GM21526 (cell line): ENCODE results near the gene PACSIN3.

Experiments used
- ATAC-seq: cut with Tn5 transposase; IDR thresholded peaks from one replicate; pipeline ENCODE4 v1.9.1; 2021; ENCODE audit warnings: moderate library complexity; ENCODE audit not compliant: unreplicated experiment, low FRiP score

PACSIN3 gene

DNA sequence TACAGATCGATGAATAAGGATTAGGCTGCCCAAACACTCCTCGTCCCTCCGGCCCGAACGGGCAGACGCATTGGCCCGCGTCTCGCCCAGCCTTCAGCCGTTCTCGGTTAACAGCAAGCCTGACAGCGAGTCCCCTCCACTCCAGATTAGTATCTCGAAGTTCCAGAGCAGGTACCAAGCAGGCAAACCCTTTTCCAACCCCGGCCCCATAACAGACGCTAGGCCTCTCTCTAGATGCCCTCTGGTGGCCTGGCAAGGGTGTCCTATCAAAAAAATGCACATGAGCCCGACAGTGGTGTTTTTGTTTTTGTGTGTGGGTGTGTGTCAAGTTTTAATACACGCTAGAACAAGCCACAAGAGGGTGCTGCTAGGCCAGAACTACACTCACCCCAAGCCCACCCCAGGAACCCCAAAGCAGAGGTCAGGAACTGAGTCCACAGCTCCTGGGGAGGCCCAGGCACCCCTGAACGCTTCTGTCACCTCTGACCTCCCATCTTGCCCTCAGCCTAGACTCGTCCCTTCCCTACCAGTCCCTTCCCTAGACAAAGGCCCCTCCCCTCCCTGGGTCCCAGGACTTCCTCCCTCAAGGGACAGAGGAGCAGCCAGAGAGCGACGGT lies 8.9 kb downstream of the PACSIN3 start:
- peak; percentile 41 for ATAC-seq

DNA sequence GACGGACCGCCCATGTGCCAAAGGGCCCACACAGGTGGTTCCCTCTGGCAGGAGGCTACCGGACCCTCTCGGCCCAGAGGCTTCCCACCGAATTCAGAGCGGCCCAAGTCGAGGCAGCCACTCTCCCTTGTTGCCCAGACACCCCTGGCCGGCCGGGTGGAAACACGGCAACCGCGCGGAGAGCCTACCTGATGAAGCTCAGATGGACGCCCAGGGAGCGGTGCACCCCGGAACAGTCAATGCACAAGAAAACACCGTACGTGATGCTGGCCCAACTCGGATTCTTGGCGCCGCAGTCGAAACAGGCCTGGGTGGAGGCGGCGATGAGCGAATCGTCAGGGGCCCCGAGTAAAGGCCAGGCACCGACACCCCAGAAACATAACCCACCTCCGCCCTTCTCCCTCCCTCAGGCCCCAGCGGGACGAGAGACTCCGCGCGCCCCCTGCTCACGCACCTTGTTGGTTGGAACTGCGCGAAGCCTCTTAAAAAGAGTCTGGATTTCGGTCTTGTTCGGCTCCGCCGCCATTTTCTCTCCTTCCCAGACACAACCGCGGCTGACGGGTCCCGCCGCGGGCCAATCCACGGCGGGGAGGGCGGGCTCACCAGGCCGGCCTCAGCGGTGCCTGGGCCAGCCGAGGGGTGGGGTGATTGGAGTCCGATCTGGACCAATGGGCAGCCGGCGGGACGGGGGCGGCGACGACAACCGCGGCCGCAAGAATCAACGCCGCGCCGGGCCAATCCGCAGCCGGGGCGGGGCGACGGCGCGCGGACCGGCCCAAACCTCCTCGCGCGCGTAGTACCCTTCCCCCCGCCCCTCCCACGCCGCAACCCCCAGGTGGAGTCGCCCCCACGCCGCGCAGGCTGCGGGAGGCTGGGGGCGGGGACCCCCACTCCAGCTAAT lies 9.7 kb downstream of the PACSIN3 start, which contains the start of gene ARFGAP2:
Gene ARFGAP2, minus strand, starts transcription at position 552 of the 901 bp plus-strand sequence. Its CDS starts 26 bp downstream, at position 526.
- ATAC-seq, result peak; percentile 83

DNA sequence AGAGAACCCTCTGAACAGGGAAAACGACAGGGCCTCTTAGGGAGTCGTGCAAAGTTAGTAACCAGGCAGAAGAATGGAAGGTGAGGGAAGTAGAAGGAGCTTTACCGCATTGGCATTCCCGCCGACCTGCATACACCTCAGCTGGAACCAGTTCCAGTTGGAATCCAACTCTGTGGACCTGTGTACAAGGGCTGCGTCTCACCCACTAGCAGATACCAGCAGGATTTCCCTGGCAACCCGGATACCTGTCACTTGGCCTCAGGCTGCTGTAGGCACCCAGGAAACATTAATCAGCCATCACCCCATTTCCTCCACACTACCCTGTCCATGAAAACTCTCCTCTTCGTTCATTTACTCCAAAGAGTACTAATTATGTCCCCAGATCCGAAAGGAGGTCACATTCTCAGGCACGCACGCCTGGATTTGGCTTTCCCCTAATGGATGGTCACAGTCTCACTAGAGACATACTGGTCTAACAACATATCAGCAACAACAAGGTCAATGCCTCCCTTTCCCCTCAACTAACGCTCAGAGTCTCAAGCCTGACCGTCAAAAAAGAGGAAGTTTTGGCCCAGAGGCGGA lies 10.4 kb downstream of the PACSIN3 start:
- peak; percentile 11 for ATAC-seq

DNA sequence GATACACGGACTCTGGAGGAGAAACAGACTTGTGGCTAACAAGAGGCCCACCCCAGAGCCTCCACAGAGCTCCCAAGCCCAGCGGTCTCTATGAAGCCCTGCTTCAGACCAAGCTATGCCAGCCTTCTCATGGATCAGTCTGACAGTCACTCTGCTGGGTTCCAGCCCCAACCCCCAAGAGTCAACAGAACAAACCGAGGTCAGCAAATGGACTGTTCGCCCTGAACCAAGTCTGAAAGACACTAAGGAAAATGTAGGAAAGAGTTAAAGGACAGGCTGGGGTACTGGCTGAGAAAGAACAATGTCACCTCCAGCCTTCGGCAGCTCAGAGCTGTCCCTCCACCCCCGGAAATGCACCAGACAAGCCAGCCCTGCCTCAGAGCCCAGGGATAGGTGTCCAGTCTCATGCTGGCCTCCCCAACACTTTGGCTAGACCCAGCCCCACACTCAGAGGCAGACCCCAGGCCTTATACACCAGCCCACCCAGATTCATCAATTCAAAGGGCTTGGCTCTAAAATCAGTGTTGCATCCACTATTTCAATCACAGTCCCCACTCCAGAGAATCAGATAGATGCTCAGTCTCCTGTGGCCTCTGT lies 13.4 kb downstream of the PACSIN3 start:
- ATAC-seq, result no peak

DNA sequence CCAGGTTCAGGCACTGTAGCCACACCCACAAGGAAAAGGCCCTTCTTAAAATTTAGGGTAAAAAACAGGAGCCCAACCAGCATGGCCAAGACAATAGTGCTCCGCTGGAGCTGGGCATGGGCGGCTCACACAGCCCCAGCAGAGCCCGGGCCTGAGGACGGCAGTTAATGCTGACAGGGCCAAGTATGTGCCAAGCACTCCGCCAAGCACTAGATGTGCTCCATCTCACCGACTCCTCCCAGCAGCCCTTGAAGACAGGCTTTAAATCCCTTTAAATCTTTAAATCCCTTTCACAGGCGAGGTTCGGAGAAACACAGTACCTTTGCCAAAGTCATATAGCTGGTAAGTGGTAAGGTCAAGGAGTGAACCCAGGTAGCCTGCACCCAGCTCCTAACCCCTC lies 14.4 kb downstream of the PACSIN3 start:
- ATAC-seq, result no peak

DNA sequence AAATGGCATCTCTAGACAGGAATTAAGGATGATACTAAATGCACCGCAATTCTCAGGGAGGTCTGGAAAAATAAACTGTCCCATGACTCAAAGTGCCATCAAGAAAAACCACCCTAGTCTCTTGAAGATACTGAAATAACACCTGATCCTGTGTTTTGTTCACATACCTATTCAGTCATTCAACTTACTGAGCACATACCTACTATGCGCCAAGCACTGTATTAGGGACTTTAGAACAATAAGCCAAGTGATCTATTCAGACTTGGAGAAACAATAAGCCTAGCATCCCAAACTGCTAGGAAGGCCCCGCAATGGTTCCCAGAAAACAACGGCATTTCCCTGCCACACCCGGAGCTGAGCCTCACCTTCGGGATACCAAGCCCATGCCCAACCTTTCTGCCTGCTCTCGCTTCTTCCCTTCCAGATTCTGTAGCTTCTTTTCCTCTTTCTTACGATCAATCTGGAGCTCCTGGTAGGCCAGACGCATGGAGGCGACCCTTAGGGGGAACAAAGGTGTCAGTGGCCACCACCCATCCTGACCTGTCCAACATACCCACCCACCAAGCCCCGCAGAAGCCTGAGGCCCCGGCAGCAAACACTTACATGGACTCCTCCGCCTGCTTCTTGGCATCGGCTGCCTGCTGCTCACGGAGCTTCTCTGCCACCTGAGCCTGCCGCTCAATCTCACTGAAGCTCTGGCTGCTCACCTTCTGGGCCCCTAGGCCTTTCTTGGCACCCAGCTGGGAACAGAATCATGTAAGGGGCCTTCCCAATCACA lies 15.0 kb downstream of the PACSIN3 start:
- ATAC-seq, result no peak

DNA sequence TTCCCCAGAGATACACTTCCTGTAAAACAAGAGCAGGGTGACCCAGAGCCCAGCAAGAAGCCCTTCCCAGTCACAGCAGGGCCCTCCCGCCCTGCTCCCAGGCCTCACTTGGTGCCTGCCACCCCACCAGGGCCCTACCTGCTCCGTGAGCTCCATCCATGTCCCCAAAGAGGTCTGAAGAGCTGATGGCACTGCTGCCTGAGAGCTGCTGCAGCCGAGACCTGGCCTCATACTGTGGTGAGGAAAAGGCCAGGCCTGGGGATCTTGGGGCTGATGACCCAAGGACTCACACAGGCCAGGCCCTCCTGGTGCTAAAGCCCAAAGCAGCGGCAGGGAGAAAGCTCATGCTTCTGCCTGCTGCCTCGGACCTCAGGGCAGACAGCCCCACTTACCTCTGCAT lies 19.9 kb downstream of the PACSIN3 start:
- ATAC-seq, result no peak

DNA sequence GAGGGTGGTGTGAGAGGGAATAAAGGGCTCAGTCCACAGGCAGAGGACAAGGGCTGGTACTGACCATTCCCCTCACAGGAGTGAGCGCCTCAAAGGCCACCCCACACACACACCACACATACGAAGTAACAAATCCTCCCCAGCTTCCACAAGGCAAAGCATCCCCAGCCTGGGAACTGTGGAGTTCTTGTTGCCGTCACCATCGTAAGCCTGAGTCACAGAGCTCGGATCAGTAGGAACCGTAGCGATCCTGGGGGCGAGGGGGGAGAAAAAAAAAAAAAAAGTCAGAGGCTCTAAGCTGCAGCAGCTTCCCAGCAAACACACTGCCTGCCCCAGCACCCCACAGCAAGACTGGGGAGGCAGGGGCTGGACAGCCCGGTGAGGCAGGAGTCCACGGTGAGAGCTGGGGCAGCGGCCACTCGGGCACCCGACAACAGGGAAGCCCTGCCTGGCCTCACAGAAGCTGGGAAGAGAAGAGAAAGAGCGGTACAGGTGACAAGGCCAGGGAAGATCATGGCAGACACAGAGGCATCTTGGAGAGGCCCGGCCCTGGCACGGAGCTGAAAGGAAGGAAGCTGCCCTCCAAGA lies 20.9 kb downstream of the PACSIN3 start:
- no peak for ATAC-seq

DNA sequence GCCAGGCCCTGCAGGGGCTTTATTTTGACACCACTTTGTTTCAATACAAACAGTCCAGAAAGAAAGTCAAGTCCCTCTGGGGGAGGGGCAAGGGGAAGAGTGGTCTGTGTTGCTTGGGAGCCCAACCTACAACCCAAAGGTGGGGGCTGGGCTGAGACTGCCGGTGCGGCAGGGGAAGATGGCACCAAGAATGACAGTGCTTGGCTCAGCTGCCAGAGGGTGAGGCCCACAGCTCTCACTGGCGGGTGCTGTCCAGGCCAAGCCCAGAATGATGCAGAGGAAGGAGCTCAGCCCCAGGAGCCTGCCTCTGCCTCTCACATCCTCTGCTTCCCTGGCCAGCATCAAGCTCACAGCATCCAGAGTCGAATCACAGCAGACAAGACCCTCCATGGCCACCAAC lies 21.9 kb downstream of the PACSIN3 start:
- ATAC-seq, result no peak

DNA sequence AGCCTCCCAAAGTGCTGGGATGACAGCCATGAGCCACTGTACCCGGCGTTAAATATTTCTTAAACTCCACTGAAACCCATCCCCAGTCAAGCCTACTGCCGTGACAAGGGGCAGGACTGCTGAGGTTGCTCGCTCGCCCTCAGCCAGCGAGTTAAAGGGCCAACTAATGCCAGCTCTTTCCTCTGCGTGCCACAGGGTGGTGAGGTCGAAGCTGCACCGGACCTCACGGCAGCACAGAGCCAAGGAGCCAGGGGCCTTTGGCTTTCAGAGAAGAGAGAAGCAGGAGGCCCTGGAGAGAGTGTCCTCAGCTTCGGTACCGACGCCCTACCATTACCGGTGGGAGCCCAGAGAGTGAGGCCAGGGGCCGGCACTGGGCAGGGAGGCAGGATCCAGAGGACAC lies 22.3 kb downstream of the PACSIN3 start:
- no peak for ATAC-seq

DNA sequence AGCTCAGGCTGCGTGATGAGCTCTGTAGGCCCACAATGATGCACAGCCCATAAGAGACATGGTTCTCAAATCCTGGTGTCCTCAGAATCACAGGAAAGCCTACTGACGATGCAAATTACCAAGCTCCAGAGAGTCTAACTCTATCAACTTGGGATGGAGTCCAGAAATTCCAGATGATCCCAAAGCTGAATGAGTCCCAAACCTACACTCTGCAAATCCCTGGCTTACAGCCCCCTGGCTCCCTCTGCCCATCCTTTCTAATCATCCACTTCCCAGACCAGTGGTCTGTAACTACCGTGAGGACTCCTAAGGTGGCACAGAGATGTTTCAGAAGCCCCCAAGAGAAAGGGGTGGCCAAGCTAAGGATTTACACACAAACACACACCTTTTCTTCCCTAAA lies 23.0 kb downstream of the PACSIN3 start:
- no peak for ATAC-seq

DNA sequence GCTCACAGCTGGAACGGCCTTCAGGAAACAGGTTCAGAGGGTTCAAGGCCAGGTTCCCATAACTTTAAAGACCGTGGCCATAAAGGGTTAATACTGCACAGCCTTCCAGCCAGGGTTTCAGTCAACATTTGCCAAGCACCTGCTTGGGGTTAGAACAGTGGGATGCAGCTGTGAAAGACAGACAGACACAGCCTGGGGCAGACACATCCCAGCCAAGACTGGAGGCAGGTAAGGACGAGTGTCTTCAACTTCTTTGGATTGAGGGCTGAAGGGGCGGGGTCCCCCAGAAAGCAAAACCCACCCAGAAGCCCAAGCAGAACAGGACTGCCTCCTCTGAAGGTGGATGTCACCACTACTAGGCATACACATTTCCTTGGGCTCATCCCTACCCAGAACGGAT lies 23.8 kb downstream of the PACSIN3 start:
- no peak for ATAC-seq

DNA sequence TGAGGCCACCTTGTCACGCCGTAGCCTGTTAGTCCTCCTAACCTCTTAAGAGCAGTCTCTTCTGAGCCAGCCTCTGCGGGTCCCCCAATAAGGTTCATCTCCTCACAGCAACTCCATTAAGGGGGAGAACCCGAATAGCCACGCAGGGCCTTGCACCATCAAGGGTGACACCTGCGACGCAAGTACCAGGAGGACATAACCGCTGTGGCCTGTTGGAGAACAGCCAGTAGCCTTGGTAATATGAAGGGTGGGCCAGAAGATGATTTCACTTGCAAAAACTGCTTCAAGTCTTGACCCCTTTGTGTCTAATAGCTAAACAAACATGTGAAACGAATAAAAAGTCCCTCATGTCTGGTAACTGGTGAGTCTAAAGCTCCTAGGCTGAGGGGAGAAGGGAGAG lies 24.3 kb downstream of the PACSIN3 start:
- no peak for ATAC-seq

DNA sequence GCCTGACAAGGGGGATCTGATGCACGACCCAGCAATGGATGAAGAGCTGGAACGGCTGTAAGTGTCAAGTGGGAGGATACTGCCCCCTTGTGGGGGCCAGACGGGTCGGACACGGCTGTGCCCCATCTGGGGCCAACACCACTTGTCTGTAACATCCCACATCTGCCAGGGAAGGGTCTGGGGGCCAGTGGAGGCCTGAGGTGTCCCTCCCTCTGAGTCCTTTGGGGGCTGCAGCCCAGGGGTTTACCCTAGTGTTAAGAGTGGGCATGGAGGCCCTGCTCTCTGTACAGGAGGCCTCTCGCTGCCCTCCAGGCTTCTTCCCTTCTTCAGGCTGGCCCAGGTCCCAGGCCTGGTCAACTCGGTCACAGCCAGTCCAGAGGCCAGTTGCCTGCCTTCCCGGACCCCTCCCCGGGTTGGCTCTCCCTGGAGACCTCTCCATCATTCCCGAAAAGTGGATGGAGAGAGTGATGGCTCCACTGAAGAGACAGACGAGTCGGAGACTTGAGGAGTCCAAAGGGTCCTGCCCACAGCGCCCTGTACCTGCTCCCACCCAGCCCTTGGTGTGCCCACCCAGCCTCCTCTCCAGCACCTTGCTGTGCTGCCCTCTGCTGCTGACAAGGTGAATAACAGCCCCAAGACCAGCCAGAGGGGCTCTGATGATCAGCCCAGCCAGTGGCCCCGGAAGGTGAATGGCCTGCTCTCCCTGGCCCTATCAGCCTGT lies 24.9 kb downstream of the PACSIN3 start:
- ATAC-seq, result no peak

DNA sequence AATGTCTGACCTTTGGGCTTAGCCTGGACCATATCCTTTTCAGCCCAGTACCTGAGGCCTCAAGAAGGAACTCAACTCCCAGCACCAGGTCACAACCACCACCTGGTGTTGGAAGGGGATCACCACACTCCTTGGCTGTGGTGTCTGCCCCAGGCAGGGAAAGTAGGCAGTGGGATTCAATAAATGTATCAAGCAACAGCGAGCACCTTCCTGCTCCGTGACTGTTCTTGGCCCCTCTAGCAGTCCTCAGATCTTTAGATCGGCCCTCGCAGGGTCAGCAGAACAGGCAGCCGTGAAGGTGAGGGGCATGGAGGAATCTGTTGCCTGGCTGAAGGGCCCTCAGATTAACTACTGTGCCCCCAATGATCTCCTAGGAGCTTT lies 25.5 kb downstream of the PACSIN3 start:
- no peak for ATAC-seq

DNA sequence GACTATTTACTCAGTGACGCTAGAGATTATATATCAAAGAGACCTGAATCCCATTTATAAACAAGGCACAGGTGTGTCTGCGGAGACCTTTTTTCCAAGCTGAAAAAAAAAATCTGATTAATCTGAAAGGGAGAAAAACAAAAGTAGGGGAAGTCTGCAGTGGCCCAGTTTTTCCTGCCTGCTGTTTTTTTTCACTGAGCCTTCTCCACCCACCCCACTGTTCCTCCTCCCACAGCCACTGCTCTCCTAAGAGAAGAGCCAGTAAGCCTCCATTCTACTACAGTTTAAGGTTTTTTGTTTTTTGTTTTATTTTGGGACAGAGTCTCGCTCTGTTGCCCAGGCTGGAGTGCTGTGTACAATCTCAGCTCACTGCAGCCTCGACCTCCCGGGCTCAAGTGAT lies 28.0 kb downstream of the PACSIN3 start:
- ATAC-seq, result no peak

DNA sequence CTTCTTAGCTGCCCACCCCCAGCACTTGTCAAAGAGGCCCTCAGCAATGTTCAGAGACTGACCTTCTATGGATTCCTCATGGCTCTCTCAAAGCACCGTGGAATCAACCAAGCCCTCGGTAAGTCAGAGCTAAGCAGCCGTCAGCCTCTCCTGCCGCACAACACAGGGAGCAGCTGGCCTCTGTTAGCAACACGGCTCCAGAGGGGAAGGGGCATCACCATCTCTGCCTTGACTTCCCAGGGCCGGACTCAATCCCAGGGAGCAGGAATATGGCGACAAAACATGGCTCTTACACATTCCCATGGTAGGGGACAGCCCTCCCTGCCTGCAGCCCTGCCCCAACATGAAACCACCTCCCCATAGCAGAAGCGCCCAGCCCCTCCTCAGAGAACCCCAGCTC lies 28.4 kb downstream of the PACSIN3 start:
- ATAC-seq, result no peak

DNA sequence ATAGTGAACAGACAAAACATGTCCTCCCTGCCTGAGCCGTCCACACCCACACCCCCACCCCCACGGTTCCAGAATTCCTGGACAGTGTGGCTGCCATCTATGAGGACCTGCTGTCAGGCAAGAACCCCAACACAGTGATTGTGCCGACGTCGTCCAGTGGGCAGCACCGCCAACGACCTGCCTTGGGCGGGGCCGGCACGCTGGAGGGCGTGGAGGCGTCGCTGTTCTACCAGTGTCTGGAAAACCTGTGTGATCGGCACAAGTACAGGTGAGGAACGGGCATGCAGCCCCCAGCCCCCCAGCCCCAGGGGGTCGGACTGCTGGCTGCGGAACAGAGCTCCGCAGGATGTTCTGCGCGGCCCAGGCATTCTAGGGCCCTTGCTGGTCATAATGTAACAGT lies 29.3 kb downstream of the PACSIN3 start:
- no peak for ATAC-seq

DNA sequence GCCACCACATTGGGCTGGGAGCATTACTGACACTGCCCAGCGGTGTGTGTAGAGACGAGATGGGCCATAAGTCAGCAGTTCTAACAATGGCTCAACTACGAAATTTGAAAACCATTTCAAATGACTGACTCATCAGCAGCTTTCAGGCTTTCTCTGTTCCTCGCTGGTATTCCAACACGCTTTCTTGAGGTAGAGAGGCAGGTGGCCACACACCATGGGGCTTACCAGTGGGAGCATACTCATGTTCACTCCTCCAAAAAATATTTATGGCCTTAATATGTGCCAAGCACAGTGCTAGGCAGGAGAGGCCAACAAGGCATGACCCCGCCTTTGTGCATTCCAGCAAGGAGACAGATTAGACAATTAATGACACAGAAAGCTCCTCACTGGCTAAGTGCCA lies 29.9 kb downstream of the PACSIN3 start:
- no peak for ATAC-seq

DNA sequence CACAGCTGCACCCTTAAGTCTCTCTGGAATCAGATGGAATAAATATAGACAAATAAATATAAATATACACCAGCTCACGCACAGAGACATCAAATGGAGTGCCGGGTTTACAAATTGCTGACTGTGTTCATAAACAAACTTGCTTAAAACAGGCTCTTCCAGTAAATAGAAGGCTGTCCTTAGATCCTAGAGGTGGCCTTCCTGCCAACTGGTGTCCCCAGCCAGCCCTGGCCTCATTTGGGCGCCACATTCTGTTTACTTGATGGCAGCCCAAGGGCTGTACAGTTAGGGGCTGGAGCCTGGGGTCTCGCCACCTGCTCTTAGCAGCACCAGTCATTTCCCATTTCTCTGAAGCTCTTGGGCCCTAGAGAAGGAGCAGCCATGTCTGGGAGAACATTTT lies 30.4 kb downstream of the PACSIN3 start:
- ATAC-seq, result no peak
